HG03460 (cell line): ENCODE data around the gene DNM1L.
A peak's percentile ranks its signal among the peaks of the same experiment; 100 is the strongest.
"Not testable (repeated sequence)": the region's sequence is repeated elsewhere in the genome, so short reads cannot be mapped to it uniquely, and the experiment has no call there.

Experiments used
- ATAC-seq: cut with Tn5 transposase; IDR thresholded peaks from one replicate; pipeline ENCODE4 v1.9.1; 2021; ENCODE audit not compliant: unreplicated experiment

DNM1L gene

DNA sequence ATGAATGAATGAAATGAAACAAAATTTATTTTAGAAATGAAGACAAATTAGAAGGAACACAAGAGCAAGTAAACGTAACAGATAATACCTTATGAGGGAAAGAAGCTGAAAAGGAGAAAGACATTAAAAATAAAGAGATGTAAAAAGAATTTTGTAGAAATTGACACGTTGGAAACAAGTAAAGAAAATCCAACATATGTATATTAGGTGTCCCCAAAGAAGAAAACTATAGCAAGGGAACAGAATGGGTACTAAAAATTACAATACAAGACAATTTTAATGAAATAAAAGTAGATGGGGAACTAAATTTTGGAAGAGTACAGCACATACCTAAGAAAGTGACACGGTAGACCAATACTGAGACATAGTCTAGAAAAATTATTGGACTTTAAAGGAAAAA, 16.7 kb downstream of the DNM1L start:
- no peak for ATAC-seq

GRCh38 chr12:32697445-32697844, 18.3 kb downstream of the DNM1L start:
- no peak for ATAC-seq

DNA sequence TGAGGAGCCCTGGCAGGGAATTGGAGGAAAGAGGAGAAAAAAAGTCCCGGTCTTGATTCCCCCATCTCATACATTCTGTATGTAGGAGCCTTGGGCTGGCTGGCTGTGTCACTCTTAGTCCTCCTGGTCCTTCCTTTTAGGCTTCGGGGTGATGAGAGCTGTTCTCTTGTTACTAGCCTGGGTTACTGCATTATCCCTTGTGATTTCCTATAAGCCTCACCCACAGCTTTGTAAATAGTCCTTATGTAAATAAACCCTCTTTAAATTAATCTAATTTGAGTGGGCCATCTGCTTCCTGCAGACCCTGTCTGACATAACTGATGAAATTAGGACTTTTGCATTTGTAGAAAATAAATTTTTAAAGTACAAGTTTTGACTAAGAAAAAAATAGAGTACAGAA, 19.2 kb downstream of the DNM1L start:
- ATAC-seq: no peak

GRCh38 chr12:32699437-32699836, 20.3 kb downstream of the DNM1L start:
- not testable (repeated sequence) for ATAC-seq

GRCh38 chr12:32702473-32702872, 23.4 kb downstream of the DNM1L start:
- ATAC-seq: no peak

GRCh38 chr12:32702946-32703345, 23.8 kb downstream of the DNM1L start:
- no peak for ATAC-seq

DNA sequence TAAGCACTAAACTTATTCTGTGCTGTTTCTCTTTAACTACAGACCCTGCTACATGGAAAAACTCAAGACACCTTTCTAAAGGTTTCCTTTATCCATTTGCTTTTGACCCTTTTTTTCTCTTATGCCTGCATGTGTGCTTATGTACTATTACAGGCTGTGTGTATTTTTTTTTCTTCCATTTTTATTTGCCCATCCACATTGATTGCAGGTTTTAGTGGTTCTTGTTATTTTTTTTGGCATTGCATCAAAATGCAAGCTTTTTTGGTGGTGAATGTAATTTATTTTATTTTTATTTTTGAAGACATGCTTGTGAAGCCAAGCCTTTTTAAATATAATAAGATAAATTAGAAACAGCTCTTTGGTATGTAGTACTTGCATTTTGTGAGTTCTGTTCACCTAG, 26.7 kb downstream of the DNM1L start:
- ATAC-seq: no peak

DNA sequence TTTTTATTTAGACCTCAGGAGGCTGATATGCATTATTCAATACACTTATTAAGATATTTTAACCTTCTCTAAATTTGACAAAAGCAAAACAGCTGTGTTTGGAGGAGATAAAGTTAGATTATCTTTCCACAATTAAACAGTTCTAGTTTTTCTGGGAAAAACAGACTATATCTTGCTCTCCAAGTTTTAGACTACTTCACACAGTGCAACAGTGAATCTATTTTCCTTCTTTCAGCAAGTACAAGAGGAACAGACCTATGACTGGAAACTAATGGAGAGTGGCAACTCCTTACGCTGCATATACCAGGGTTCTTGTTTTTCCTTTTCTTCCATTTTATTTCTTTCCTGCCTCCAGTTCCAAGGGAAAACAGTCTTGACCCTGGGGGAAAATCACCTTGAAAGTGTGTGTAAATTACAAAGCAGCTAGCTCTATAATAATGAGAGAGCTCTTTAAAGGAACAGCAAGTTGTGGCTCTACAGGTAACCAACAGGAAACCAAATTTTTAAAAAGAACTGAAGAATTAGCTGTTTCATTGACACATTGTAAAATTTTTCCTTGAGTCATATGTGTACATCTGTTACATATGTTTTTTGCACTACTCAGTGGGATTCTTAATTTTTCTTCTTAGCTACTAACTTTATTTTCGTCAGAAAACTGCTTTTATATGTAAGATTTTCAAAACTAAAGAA, 27.4 kb downstream of the DNM1L start:
- ATAC-seq: no peak

DNA sequence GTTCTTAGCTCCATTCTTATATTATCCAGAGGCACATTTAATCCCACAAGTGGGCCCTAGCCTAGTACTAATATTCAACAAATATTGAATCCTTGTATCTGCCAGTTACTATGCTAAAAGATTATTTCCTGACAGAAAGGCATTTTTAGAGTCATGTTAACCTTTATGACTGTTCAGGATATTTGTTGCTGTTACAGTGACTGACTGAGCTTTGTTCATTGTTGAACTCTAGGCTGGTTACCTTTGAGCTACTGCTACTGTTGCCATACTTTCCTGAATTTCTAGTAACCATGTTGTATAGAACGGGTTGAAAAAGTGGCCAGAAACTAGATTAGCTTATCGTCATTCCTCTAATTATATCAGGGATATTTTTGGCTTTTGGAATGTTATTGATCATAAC, 29.8 kb downstream of the DNM1L start:
- no peak for ATAC-seq

- ATAC-seq: no peak
These were observed 35.7 kb downstream of the DNM1L start for GRCh38 chr12:32714772-32715171.

DNA sequence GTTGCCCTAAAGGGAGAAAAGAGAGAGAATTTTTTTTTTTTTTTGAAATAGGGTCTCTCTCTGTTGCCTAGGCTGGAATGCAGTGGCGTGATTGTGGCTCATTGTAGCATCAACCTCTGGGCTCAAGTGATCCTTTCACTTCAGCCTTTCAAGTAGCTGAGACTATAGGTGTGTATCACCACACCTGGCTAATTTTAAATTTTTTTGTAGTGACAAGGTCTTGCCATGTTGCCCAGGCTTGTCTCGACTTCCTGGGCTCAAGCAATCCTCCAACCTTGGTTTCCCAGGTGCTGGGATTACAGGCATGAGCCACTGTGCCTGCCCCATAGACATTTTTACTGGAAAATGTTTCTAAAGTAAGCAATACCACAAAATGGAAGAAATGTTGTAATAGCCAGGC, 39.8 kb downstream of the DNM1L start:
- no peak for ATAC-seq

- ATAC-seq: not testable (repeated sequence)
These were observed 46.2 kb downstream of the DNM1L start for GRCh38 chr12:32725308-32725707.

GRCh38 chr12:32726286-32726685, 47.2 kb downstream of the DNM1L start:
- ATAC-seq: no peak

DNA sequence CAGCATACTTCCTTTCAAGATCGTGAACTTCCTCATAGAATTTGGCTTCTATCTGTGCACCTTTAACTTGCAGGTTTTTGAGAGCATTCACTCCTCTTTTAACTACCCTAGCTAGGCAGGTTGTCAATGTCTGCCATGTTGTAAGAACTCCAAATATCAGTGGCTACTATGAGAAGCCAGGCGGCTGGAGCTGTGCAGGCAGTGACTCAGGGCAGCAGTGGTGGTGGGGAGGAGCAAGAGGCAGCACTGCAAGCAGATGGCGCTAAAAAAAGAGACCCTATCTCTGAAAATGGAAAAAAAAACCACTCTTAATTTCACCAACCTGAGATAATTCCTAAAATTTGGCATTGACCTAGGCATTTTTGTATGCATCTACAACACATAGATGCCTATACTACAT, 48.1 kb downstream of the DNM1L start:
- ATAC-seq: no peak

- ATAC-seq: no peak
These were observed 55.9 kb downstream of the DNM1L start for GRCh38 chr12:32734952-32735351.

GRCh38 chr12:32736445-32736844, 57.3 kb downstream of the DNM1L start:
- no peak for ATAC-seq

GRCh38 chr12:32737715-32738114, 58.6 kb downstream of the DNM1L start:
- ATAC-seq: no peak

DNA sequence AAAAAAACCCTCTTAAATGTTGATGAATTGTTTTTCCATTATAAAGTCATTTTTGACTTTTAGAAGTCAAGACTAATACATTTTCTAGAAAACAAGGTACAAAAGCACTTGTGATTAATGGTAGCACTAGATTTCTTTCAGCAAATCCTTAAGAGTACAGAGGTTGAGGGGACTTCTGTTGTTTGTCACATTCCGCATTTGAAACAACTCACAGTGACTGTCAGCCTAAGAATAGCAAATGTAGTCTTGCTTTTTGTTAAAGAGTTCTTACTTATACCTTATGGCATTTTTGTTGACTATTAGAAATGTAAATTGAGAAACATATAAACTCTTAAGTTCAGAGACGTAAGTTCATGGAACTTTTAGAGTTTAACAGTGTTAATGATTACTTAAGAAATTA, 60.2 kb downstream of the DNM1L start:
- no peak for ATAC-seq

DNA sequence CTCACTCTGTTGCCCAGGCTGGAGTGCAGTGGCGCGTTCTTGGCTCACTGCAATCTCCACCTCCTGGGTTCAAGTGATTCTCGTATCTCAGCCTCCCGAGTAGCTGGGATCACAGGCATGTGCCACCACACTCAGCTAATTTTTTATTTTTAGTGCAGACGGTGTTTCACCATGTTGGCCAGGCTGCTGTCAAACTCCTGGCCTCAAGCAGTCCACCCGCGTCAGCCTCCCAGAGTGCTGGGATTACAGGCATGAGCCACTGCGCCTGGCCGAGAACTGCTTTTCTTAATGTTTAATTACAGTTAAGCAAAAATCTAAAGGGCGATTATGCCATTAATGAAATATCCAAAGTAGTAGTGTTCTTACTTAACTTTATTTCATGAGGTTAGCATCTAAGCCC, 63.0 kb downstream of the DNM1L start:
- no peak for ATAC-seq

- ATAC-seq: no peak
These were observed 64.2 kb downstream of the DNM1L start for GRCh38 chr12:32743264-32743663.

GRCh38 chr12:32753605-32754004, 74.5 kb downstream of the DNM1L start:
- ATAC-seq: no peak

DNA sequence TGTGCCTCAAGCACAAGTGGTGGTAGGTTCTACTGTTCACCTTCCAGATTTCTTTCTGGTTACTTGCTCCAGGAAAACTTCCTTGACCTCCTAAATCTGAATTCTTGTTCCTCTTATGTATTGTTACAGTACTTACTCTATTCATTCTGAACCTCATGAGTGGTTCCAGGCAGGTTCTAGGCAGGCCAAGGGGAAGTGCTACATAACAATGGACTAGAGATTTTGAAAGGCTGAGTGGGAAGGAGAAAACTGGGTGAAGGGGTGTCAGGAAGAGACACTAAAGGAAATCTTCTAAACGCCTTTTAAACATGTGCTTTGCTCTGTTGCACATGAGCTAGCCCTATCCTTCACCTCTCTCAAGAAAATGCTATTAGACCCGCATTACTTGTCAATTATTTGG, 75.0 kb downstream of the DNM1L start:
- ATAC-seq: no peak

GRCh38 chr12:32755051-32755653, 76.1 kb downstream of the DNM1L start:
- peak; percentile 68 for ATAC-seq
